Transverse colon (tissue), 4 donors: ENCODE measurements around the gene CRAMP1.
"Not testable (repeated sequence)": the region's sequence is repeated elsewhere in the genome, so short reads cannot be mapped to it uniquely, and the experiment has no call there.

Source experiments
- POLR2A ChIP-seq: fragments of 450-650 bp; IDR thresholded peaks from one replicate; pipeline ENCODE4 v1.6.1; 2016; ENCODE audit warnings: antibody characterized with exemption, mild to moderate bottlenecking, moderate library complexity
- POLR2AphosphoS5 ChIP-seq, 3 donors: sonication (generic); formaldehyde crosslinking; IDR thresholded peaks; one replicate each; pipeline ENCODE4 v1.6.1; 2016; ENCODE audit warnings: antibody characterized with exemption in 3 of 3
- TF ChIP-seq, protein P1 (sequence below), 5 experiments: fragments of 200-600 bp in 3 of 5; fragments of 450-650 bp in 2 of 5; sonication (generic) in 3 of 5; IDR thresholded peaks; 1 replicate in 2 of 5; 2 replicates in 3 of 5; pipeline ENCODE4 v1.5.1; 2016 to 2017; ENCODE audit warnings: antibody characterized with exemption in 5 of 5, inconsistent platforms in 3 of 5, mild to moderate bottlenecking in 2 of 5, moderate library complexity in 1 of 5

DNA sequence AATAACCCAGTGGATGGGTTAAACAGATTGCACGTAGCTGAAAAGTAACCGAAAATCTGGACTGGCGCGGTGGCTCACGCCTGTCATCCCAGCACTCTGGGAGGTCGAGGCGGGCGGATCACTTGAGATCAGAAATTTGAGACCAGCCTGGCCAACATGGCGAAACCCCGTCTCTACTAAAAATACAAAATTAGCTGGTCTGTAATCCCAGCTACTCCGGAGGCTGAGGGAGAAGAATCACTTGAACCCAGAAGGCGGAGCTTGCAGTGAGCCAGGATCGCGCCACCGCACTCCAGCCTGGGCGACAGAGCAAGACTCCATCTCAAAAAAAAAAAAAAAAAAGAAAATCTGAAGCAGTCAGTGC is 93.1 kb downstream of the CRAMP1 start:
- TF ChIP-seq, protein P1, sequence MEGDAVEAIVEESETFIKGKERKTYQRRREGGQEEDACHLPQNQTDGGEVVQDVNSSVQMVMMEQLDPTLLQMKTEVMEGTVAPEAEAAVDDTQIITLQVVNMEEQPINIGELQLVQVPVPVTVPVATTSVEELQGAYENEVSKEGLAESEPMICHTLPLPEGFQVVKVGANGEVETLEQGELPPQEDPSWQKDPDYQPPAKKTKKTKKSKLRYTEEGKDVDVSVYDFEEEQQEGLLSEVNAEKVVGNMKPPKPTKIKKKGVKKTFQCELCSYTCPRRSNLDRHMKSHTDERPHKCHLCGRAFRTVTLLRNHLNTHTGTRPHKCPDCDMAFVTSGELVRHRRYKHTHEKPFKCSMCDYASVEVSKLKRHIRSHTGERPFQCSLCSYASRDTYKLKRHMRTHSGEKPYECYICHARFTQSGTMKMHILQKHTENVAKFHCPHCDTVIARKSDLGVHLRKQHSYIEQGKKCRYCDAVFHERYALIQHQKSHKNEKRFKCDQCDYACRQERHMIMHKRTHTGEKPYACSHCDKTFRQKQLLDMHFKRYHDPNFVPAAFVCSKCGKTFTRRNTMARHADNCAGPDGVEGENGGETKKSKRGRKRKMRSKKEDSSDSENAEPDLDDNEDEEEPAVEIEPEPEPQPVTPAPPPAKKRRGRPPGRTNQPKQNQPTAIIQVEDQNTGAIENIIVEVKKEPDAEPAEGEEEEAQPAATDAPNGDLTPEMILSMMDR (IDR thresholded peaks at IDR 0.05): not testable (repeated sequence)
- not testable (repeated sequence) for TF ChIP-seq POLR2AphosphoS5 (IDR thresholded peaks at IDR 0.05); POLR2A
